Neuronal stem cell (in vitro differentiated cells): ENCODE results near the gene CHD3.
"Not testable (repeated sequence)": the region's sequence is repeated elsewhere in the genome, so short reads cannot be mapped to it uniquely, and the experiment has no call there.

Source experiments
- DNase-seq: peaks from one replicate; pipeline ENCODE4 v3.0.0-alpha.2; 2013; ENCODE audit warnings: low spot score
- H2AFZ ChIP-seq: one replicate; pipeline ENCODE4 v1.6.1; 2013; ENCODE audit warnings: mild to moderate bottlenecking, low read length, inconsistent platforms
- H2AK5ac ChIP-seq: 2 replicates; pipeline ENCODE4 v1.6.1; 2013; ENCODE audit warnings: low read depth, mild to moderate bottlenecking, inconsistent platforms, low read length, moderate library complexity, mixed read lengths
- H2BK120ac ChIP-seq: 2 replicates; pipeline ENCODE4 v1.6.1; 2013; ENCODE audit warnings: low read depth, mild to moderate bottlenecking, inconsistent platforms, low read length, moderate library complexity, mixed read lengths
- H2BK12ac ChIP-seq: one replicate; pipeline ENCODE4 v1.6.1; 2013; ENCODE audit warnings: low read length, inconsistent platforms
- H2BK15ac ChIP-seq: 2 replicates; pipeline ENCODE4 v1.6.1; 2013; ENCODE audit warnings: mild to moderate bottlenecking, low read length, inconsistent platforms, mixed read lengths
- H2BK5ac ChIP-seq: one replicate; pipeline ENCODE4 v1.6.1; 2013; ENCODE audit warnings: inconsistent platforms, mild to moderate bottlenecking, low read length, moderate library complexity
- H3K14ac ChIP-seq: one replicate; pipeline ENCODE4 v1.6.1; 2013; ENCODE audit warnings: low read length, inconsistent platforms
- H3K18ac ChIP-seq: 2 replicates; pipeline ENCODE4 v1.6.1; 2013; ENCODE audit warnings: low read length, inconsistent platforms
- H3K23ac ChIP-seq: 2 replicates; pipeline ENCODE4 v1.6.1; 2013; ENCODE audit warnings: low read depth, mild to moderate bottlenecking, mixed read lengths, low read length, inconsistent platforms; ENCODE audit not compliant: poor library complexity
- H3K27ac ChIP-seq: replicated peaks from 3 replicates; pipeline ENCODE4 v1.5.1; 2013; ENCODE audit warnings: low read length, inconsistent platforms
- H3K27me3 ChIP-seq, 3 experiments: 2 replicates each; pipeline ENCODE4 v1.6.1; 2013; ENCODE audit warnings: low read length in 3 of 3, mild to moderate bottlenecking in 2 of 3, inconsistent platforms in 1 of 3, low read depth in 1 of 3, mixed read lengths in 1 of 3, moderate library complexity in 1 of 3; ENCODE audit not compliant: control insufficient read depth in 3 of 3, insufficient read depth in 3 of 3
- H3K36me3 ChIP-seq, 2 donors: replicated peaks in 1 of 2; 2 replicates each; pipeline ENCODE4 v1.6.1; 2013; ENCODE audit warnings: low read length in 2 of 2; ENCODE audit not compliant: control insufficient read depth in 2 of 2, insufficient read depth in 2 of 2
- H3K4ac ChIP-seq: 2 replicates; pipeline ENCODE4 v1.6.1; 2013; ENCODE audit warnings: inconsistent platforms, mild to moderate bottlenecking, low read length, moderate library complexity
- H3K4me1 ChIP-seq, 2 donors: 1 replicate in 1 of 2; 2 replicates in 1 of 2; pipeline ENCODE4 v1.6.1; 2013; ENCODE audit warnings: low read length in 2 of 2, low read depth in 1 of 2; ENCODE audit not compliant: control insufficient read depth in 2 of 2, insufficient read depth in 1 of 2
- H3K4me2 ChIP-seq: one replicate; pipeline ENCODE4 v1.6.1; 2013; ENCODE audit warnings: mild to moderate bottlenecking, low read length, inconsistent platforms; ENCODE audit not compliant: insufficient read depth, poor library complexity, severe bottlenecking
- H3K4me3 ChIP-seq, 2 donors: 2 replicates each; pipeline ENCODE4 v1.5.1; 2013; ENCODE audit warnings: low read length in 2 of 2, mild to moderate bottlenecking in 2 of 2, inconsistent platforms in 1 of 2, moderate library complexity in 1 of 2
- H3K79me1 ChIP-seq: one replicate; pipeline ENCODE4 v1.6.1; 2013; ENCODE audit warnings: low read depth, mild to moderate bottlenecking, inconsistent platforms, low read length, moderate library complexity
- H3K9ac ChIP-seq: one replicate; pipeline ENCODE4 v1.6.1; 2013; ENCODE audit warnings: mild to moderate bottlenecking, low read depth, low read length, inconsistent platforms; ENCODE audit not compliant: poor library complexity
- H3K9me3 ChIP-seq, 2 donors: replicated peaks in 1 of 2; 2 replicates each; pipeline versions ENCODE3 to v1.6.1; 2013; ENCODE audit warnings: low read length in 2 of 2, mild to moderate bottlenecking in 2 of 2, inconsistent platforms in 1 of 2, low read depth in 1 of 2, mixed read lengths in 1 of 2, moderate library complexity in 1 of 2; ENCODE audit not compliant: control insufficient read depth in 2 of 2, insufficient read depth in 1 of 2
- H4K8ac ChIP-seq: one replicate; pipeline ENCODE4 v1.6.1; 2013; ENCODE audit warnings: low read depth, mild to moderate bottlenecking, inconsistent platforms, low read length, moderate library complexity
- H4K91ac ChIP-seq: one replicate; pipeline ENCODE4 v1.6.1; 2013; ENCODE audit warnings: low read length, low read depth, mild to moderate bottlenecking, inconsistent platforms; ENCODE audit not compliant: poor library complexity
- WGBS, 2 donors: extraction: QIAGEN DNeasy Blood & Tissue Kit; methylation state at CpG; one replicate each; pipeline ENCODE4 v1.1.7; 2013; ENCODE audit warnings: missing lambda C conversion rate in 2 of 2, mixed read lengths in 1 of 2; ENCODE audit not compliant: insufficient read length in 2 of 2, insufficient replicate concordance in 1 of 2; ENCODE audit errors: extremely low coverage in 2 of 2; 5-methylcytosine and 5-hydroxymethylcytosine counted together

Gene CHD3

GRCh38 chr17:7859028-7859427 lies 29.6 kb upstream of the CHD3 start:
- Histone ChIP-seq H3K18ac (no peak overlapping the region), H2BK15ac (no peak overlapping the region), H3K4me2 (no peak overlapping the region), H3K4me3 (no peak overlapping the region), H4K91ac (no peak overlapping the region), H3K27me3 (no peaks in the 10 kb centered on the region), H2AK5ac (no peak overlapping the region), H3K79me1 (peaks cover 2% of the 10 kb centered on the region), H3K4ac (no peak overlapping the region), H2BK12ac (no peak overlapping the region), H3K14ac (no peak overlapping the region), H2BK120ac (no peak overlapping the region), H4K8ac (no peak overlapping the region), H3K36me3 (peaks cover 4 to 65% of the 10 kb centered on the region in 2 donors), H3K9me3 (no peaks in the 10 kb centered on the region), H2AFZ (no peak overlapping the region), H3K23ac (no peak overlapping the region), H3K9ac (no peak overlapping the region), H3K4me1 (peaks cover 19 to 36% of the 10 kb centered on the region in 2 donors), H2BK5ac (no peak overlapping the region), H3K27ac (no peak overlapping the region)
- WGBS, 2 donors = no CpG with 5 or more reads among the region's 8 CpGs
- DNase-seq = no peak

- H3K18ac ChIP-seq = no peak overlapping the region
- H3K27me3 ChIP-seq = no peaks in the 10 kb centered on the region
- no peak overlapping the region for H2BK120ac ChIP-seq
- no peak overlapping the region for H3K9ac ChIP-seq
- no CpG with 5 or more reads among the region's 3 CpGs for WGBS, 2 donors
- H3K36me3 ChIP-seq = peaks cover 4 to 76% of the 10 kb centered on the region in 2 donors
- H2BK12ac ChIP-seq = no peak overlapping the region
- H2AFZ ChIP-seq = no peak overlapping the region
- peaks cover 8 to 11% of the 10 kb centered on the region in 2 donors for H3K4me1 ChIP-seq
- H2BK15ac ChIP-seq = no peak overlapping the region
- H3K4me3 ChIP-seq = no peak overlapping the region
- H2AK5ac ChIP-seq = no peak overlapping the region
- no peak overlapping the region for H2BK5ac ChIP-seq
- H3K9me3 ChIP-seq = no peaks in the 10 kb centered on the region
- no peak overlapping the region for H4K8ac ChIP-seq
- H3K27ac ChIP-seq = no peak overlapping the region
- H3K4ac ChIP-seq = no peak overlapping the region
- H3K4me2 ChIP-seq = no peak overlapping the region
- H3K23ac ChIP-seq = no peak overlapping the region
- H3K14ac ChIP-seq = no peak overlapping the region
- H3K79me1 ChIP-seq = no peaks in the 10 kb centered on the region
- H4K91ac ChIP-seq = no peak overlapping the region
- DNase-seq = peak; percentile 71
Measured at GRCh38 chr17:7862692-7863437, 25.7 kb upstream of the CHD3 start.

DNA sequence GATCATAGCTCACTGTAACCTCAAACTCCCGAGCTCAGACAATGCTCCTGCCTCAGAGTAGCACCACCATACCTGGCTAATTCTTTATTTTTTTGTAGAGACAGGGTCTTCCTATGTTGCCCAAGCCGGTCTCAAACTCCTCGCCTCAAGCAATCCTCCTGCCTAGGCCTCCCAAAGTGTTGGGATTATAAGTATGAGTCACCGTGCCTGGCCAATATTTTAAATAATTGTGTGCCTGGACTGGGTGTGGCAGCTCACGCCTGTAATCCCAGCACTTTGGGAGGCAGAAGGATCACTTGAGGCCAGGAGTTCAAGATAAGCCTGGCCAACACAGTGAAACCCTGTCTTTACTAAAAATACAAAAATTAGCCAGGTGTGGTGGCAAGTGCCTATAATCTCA lies 24.2 kb upstream of the CHD3 start:
- H3K4ac ChIP-seq, H3K4me3 ChIP-seq, H2BK15ac ChIP-seq, H3K23ac ChIP-seq, H2BK5ac ChIP-seq, H2BK12ac ChIP-seq, H2AK5ac ChIP-seq, H3K18ac ChIP-seq, H3K4me2 ChIP-seq, H3K79me1 ChIP-seq, H3K9ac ChIP-seq, H3K27me3 ChIP-seq, H2AFZ ChIP-seq, H3K4me1 ChIP-seq, DNase-seq, H2BK120ac ChIP-seq, H4K91ac ChIP-seq, H3K27ac ChIP-seq, H4K8ac ChIP-seq, H3K9me3 ChIP-seq, H3K14ac ChIP-seq: not testable (repeated sequence)
- no CpG with 5 or more reads among the region's 5 CpGs for WGBS, 2 donors
- peaks cover 2 to 72% of the 10 kb centered on the region in 2 donors for H3K36me3 ChIP-seq

DNA sequence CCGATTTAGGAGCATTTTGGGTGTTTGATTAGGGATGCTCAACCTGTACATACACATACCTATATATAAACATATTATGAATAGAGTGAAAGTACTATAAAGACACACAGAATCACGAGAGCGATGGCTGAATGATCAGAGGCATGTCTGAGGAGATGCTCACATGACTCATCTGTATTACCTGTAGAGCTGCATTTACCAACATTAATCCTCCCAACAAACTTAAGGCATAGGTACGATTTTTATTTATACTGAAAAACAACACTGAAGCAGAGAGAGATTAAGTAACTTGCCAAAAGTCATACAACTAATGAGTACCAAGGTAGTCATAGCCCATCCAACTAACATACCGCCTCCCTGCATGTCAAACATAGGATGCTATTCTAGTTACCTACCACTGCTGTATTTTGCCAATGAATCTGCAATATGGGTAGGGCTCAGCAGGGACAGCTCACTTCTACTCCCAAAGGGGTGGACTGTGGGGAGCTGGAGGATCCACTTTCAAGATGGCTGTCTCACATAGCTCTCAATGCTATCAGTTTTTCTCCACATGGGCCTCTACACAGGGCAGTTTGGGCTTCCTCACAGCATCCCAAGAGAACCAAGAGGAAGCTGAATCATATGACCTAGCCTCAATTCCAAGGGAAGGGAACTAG lies 23.5 kb upstream of the CHD3 start:
- Histone ChIP-seq H3K27ac (no peak overlapping the region), H2AFZ (no peak overlapping the region), H3K36me3 (peaks cover 0 to 68% of the 10 kb centered on the region in 2 donors), H3K4me1 (no peaks in the 10 kb centered on the region), H2BK12ac (no peak overlapping the region), H3K9ac (no peak overlapping the region), H3K9me3 (no peaks in the 10 kb centered on the region), H3K79me1 (no peaks in the 10 kb centered on the region), H3K4ac (no peak overlapping the region), H2BK15ac (no peak overlapping the region), H3K4me2 (no peak overlapping the region), H4K8ac (no peak overlapping the region), H3K14ac (no peak overlapping the region), H2BK120ac (no peak overlapping the region), H3K18ac (no peak overlapping the region), H4K91ac (no peak overlapping the region), H3K23ac (no peak overlapping the region), H2BK5ac (no peak overlapping the region), H3K27me3 (no peaks in the 10 kb centered on the region), H3K4me3 (no peak overlapping the region), H2AK5ac (no peak overlapping the region)
- WGBS, 2 donors = no CpG with 5 or more reads among the region's 5 CpGs
- DNase-seq = no peak
